Gastroesophageal sphincter (tissue), 3 donors: ENCODE measurements around the gene CEP41.
"Not testable (repeated sequence)": the region's sequence is repeated elsewhere in the genome, so short reads cannot be mapped to it uniquely, and the experiment has no call there.

Experiments
- CTCF ChIP-seq, 4 experiments: fragments of 200-600 bp in 2 of 4; fragments of 450-650 bp in 2 of 4; sonication (generic) in 1 of 4; IDR thresholded peaks; one replicate each; pipeline ENCODE4 v1.5.1; 2017 to 2019; ENCODE audit warnings: antibody characterized with exemption in 4 of 4, mild to moderate bottlenecking in 2 of 4, moderate library complexity in 2 of 4
- EP300 ChIP-seq: sonication (generic); formaldehyde crosslinking; IDR thresholded peaks from one replicate; pipeline ENCODE4 v1.6.1; 2017; ENCODE audit warnings: antibody characterized with exemption, mild to moderate bottlenecking

DNA sequence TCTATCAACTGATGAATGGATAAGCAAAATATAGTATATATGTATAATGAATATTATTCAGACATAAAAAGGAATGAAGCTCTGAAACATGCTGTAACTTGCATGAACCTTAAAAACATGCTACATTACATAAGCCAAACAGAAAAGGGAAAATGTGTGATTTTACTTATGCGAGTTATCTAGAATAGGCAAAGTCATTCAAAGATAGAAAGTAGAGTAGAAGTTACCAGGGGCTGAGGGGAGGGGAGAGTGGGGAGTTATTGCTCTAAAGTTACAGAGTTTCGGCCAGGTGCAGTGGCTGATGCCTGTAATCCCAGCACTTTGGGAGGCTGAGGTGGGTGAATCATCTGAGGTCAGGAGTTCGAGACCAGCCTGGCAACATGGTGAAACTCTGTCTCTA, 10.5 kb upstream of the CEP41 start:
- TF ChIP-seq CTCF (IDR thresholded peaks at IDR 0.05); EP300: not testable (repeated sequence)
